Breast epithelium (tissue), 4 donors: ENCODE measurements around the gene FBXL19. TPM values are rescaled to one million over a fixed set of nuclear protein-coding genes. Genes with fewer than 3 reads are reported as not detected.

Experiments
- DNase-seq, 2 donors: peaks; one replicate each; pipeline ENCODE4 v3.0.0-alpha.2; 2019; ENCODE audit warnings: low spot score in 2 of 2
- H3K27ac ChIP-seq, 2 donors: fragments of 200-600 bp; sonication (generic) in 1 of 2; one replicate each; pipeline ENCODE4 v1.5.1; 2016 to 2019; ENCODE audit warnings: mild to moderate bottlenecking in 1 of 2
- H3K27me3 ChIP-seq, 2 donors: fragments of 200-600 bp; sonication (generic) in 1 of 2; one replicate each; pipeline versions ENCODE4 v1.5.1 to v1.6.0; 2017 to 2019; ENCODE audit warnings: control low read depth in 1 of 2, mild to moderate bottlenecking in 1 of 2
- H3K36me3 ChIP-seq: fragments of 200-600 bp; one replicate; pipeline ENCODE4 v1.5.1; 2019
- H3K4me1 ChIP-seq, 2 donors: fragments of 200-600 bp; sonication (generic); one replicate each; pipeline ENCODE4 v1.5.1; 2016 to 2019; ENCODE audit warnings: control low read depth in 1 of 2
- H3K4me3 ChIP-seq, 3 donors: fragments of 200-600 bp; sonication (generic); 1 replicate in 2 of 3; 2 replicates in 1 of 3; pipeline ENCODE4 v1.5.1; 2016 to 2019; ENCODE audit warnings: mild to moderate bottlenecking in 3 of 3, moderate library complexity in 2 of 3
- H3K9me3 ChIP-seq, 2 donors: fragments of 200-600 bp; sonication (generic) in 1 of 2; one replicate each; pipeline ENCODE4 v1.5.1; 2016 to 2019; ENCODE audit warnings: control low read depth in 1 of 2
- CTCF ChIP-seq, 3 donors: fragments of 450-650 bp; IDR thresholded peaks; one replicate each; pipeline ENCODE4 v1.5.1; 2016 to 2017; ENCODE audit warnings: antibody characterized with exemption in 3 of 3, mild to moderate bottlenecking in 3 of 3, moderate library complexity in 3 of 3
- POLR2A ChIP-seq: fragments of 450-650 bp; IDR thresholded peaks from one replicate; pipeline ENCODE4 v1.6.1; 2016; ENCODE audit warnings: antibody characterized with exemption, mild to moderate bottlenecking, moderate library complexity
- POLR2AphosphoS5 ChIP-seq, 3 donors: sonication (generic); formaldehyde crosslinking; IDR thresholded peaks; one replicate each; pipeline ENCODE4 v1.6.1; 2017; ENCODE audit warnings: antibody characterized with exemption in 3 of 3
- intact Hi-C: fragments of 100-400 bp; cut with DNase I; formaldehyde crosslinking; loops from one replicate; pipeline ENCODE4 v1.15.1; 2023; ENCODE audit warnings: low total_unique reads
- total RNA-seq, 3 donors: library from RNA; depleted of rRNA; stranded (reverse); fragments of >200 nt; gene quantifications; one replicate each; pipeline ENCODE4 v1.1.0, GENCODE V29; 2016

The FBXL19 gene
- total RNA-seq, 3 donors from 2014 or later: 4.5 to 12.7 (median 9.2) TPM

- Histone ChIP-seq H3K9me3 (no peaks in the 10 kb centered on the region), H3K36me3 (no peaks in the 10 kb centered on the region), H3K27me3 (no peaks in the 10 kb centered on the region), H3K4me1 (no peaks in the 10 kb centered on the region), H3K27ac (peak overlapping the region in 1 of 2 donors; percentile 2), H3K4me3 (no peak overlapping the region)
- peak; percentile 57 to 78 for DNase-seq
- intact Hi-C loops: loop anchor here (10.0 kb wide), 1 partner anchor 93 kb away; the partner anchor contains the start of gene STX4
- TF ChIP-seq POLR2A (no peak), CTCF (IDR thresholded peaks at IDR 0.05) (peak; percentile 71 to 78 (median 74)), POLR2AphosphoS5 (IDR thresholded peaks at IDR 0.05) (no peak)
Measured at GRCh38 chr16:30941600-30942425, 18.4 kb downstream of the FBXL19 start.

- intact Hi-C loops: loop anchor here (10.0 kb wide), 1 partner anchor 92 kb away; the partner anchor contains the start of gene STX4
- no peak overlapping the region for H3K27ac ChIP-seq
- H3K4me3 ChIP-seq: no peak overlapping the region
- no peaks in the 10 kb centered on the region for H3K9me3 ChIP-seq
- DNase-seq: no peak
- no peak for TF ChIP-seq POLR2A
- H3K27me3 ChIP-seq: no peaks in the 10 kb centered on the region
- no peaks in the 10 kb centered on the region for H3K4me1 ChIP-seq
- H3K36me3 ChIP-seq: no peaks in the 10 kb centered on the region
Measured at GRCh38 chr16:30942426-30942806, 19.0 kb downstream of the FBXL19 start.

GRCh38 chr16:30944352-30944751, 21.0 kb downstream of the FBXL19 start:
- Histone ChIP-seq H3K27ac (no peak overlapping the region), H3K36me3 (no peaks in the 10 kb centered on the region), H3K4me1 (no peaks in the 10 kb centered on the region), H3K27me3 (no peaks in the 10 kb centered on the region), H3K9me3 (no peaks in the 10 kb centered on the region), H3K4me3 (no peak overlapping the region)
- no peak for DNase-seq
- no peak for TF ChIP-seq POLR2AphosphoS5 (IDR thresholded peaks at IDR 0.05)
- intact Hi-C loops: loop anchor here (10.0 kb wide), 1 partner anchor 90 kb away; the partner anchor contains the start of gene STX4

GRCh38 chr16:30946671-30947540, 23.5 kb downstream of the FBXL19 start:
- intact Hi-C loops: loop anchor here (10.0 kb wide), 1 partner anchor 88 kb away; the partner anchor contains the start of gene STX4

GRCh38 chr16:30947541-30947858, 24.1 kb downstream of the FBXL19 start:
- no peak for DNase-seq
- Histone ChIP-seq H3K9me3 (no peaks in the 10 kb centered on the region), H3K27ac (peak overlapping the region; percentile 91 to 94), H3K4me1 (peaks cover 8 to 14% of the 10 kb centered on the region in 2 donors), H3K27me3 (no peaks in the 10 kb centered on the region), H3K36me3 (no peaks in the 10 kb centered on the region), H3K4me3 (no peak overlapping the region)
- TF ChIP-seq POLR2AphosphoS5 (IDR thresholded peaks at IDR 0.05): no peak
- no peak for TF ChIP-seq CTCF (IDR thresholded peaks at IDR 0.05)
- intact Hi-C loops: loop anchor here (10.0 kb wide), 1 partner anchor 87 kb away; the partner anchor contains the start of gene STX4

More at GRCh38 chr16:30946671-30947540, 23.5 kb downstream of the FBXL19 start:
- Histone ChIP-seq H3K4me1 (peaks cover 8 to 14% of the 10 kb centered on the region in 2 donors), H3K9me3 (no peaks in the 10 kb centered on the region), H3K36me3 (no peaks in the 10 kb centered on the region), H3K4me3 (no peak overlapping the region), H3K27me3 (no peaks in the 10 kb centered on the region), H3K27ac (no peak overlapping the region)
- no peak for DNase-seq
- TF ChIP-seq CTCF (IDR thresholded peaks at IDR 0.05) (no peak), POLR2AphosphoS5 (IDR thresholded peaks at IDR 0.05) (no peak), POLR2A (no peak)
